A549 (cell line): ENCODE data around the gene KIAA0825. TPM values are rescaled to one million over a fixed set of nuclear protein-coding genes. Genes with fewer than 3 reads are reported as not detected.

Experiments used
- ATAC-seq, 2 experiments: fragments of 200-7000 bp in 1 of 2; fragments of >200 bp in 1 of 2; cut with Nextera tagmentation in 1 of 2; cut with Tn5 transposase in 1 of 2; 3 replicates each; pipeline versions ENCODE4 v1.8.0 to v1.9.1; 2018 to 2020; ENCODE audit warnings: mild to moderate bottlenecking in 1 of 2, moderate library complexity in 1 of 2
- CTCF ChIA-PET: fragments of 300-600 bp; sonication (Branson Sonifier 250); formaldehyde crosslinking; extraction: SDS; loops from one replicate; lab custom pipeline; 2021; ENCODE audit warnings: antibody characterized with exemption, inconsistent platforms; lab: Yijun Ruan, JAX
- POLR2A ChIA-PET: fragments of 350-600 bp; formaldehyde crosslinking; extraction: SDS; loops from one replicate; lab custom pipeline; 2021; ENCODE audit warnings: antibody characterized with exemption, inconsistent platforms; lab: Yijun Ruan, JAX
- DNase-seq, 2 experiments: peaks; one replicate each; pipeline versions ENCODE4 v3.0.0 to v3.0.0-alpha.2; 2011 to 2016; ENCODE audit warnings: low read depth in 1 of 2, low spot score in 1 of 2
- FAIRE-seq: peaks from 2 replicates; lab custom pipeline; 2011; peaks lifted over from hg19 to GRCh38; lab: Jason Lieb, UNC
- H3K27ac ChIP-seq, 2 experiments: fragments of >200 bp; sonication (Bioruptor Twin); formaldehyde crosslinking; 3 replicates each; pipeline ENCODE4 v1.5.1; 2016 to 2017
- H3K4me1 ChIP-seq: fragments of >200 bp; sonication (Bioruptor Twin); formaldehyde crosslinking; 3 replicates; pipeline ENCODE4 v1.6.1; 2016
- H3K4me2 ChIP-seq: fragments of >200 bp; sonication (Bioruptor Twin); formaldehyde crosslinking; 3 replicates; pipeline ENCODE4 v1.6.1; 2016
- H3K4me3 ChIP-seq: fragments of >200 bp; sonication (Bioruptor Twin); formaldehyde crosslinking; 3 replicates; pipeline ENCODE4 v1.5.1; 2016
- H3K9me3 ChIP-seq: fragments of >200 bp; sonication (Bioruptor Twin); formaldehyde crosslinking; 3 replicates; pipeline ENCODE4 v1.6.1; 2016
- BHLHE40 ChIP-seq: IDR thresholded peaks from 2 replicates; pipeline ENCODE4 v1.6.1; 2012; ENCODE audit warnings: low read depth, low read length, inconsistent platforms
- CBX2 ChIP-seq: fragments of 200-600 bp; sonication (generic); IDR thresholded peaks from 2 replicates; pipeline ENCODE4 v1.6.1; 2016; ENCODE audit warnings: low read depth, mild to moderate bottlenecking, borderline replicate concordance
- CBX8 ChIP-seq: fragments of 200-600 bp; sonication (generic); IDR thresholded peaks from 2 replicates; pipeline ENCODE4 v1.6.1; 2016
- CHD4 ChIP-seq: fragments of 200-600 bp; sonication (generic); IDR thresholded peaks from 2 replicates; pipeline ENCODE4 v1.6.1; 2016; ENCODE audit warnings: antibody characterized with exemption, mild to moderate bottlenecking, borderline replicate concordance
- CTCF ChIP-seq: fragments of >200 bp; sonication (Bioruptor Twin); formaldehyde crosslinking; IDR thresholded peaks from 3 replicates; pipeline ENCODE4 v1.5.1; 2016
- EHMT2 ChIP-seq: fragments of 200-600 bp; sonication (generic); IDR thresholded peaks from 2 replicates; pipeline ENCODE4 v1.6.1; 2016; ENCODE audit warnings: antibody characterized with exemption, low read depth, mild to moderate bottlenecking, moderate library complexity
- ELK1 ChIP-seq: fragments of 150-350 bp; IDR thresholded peaks from 2 replicates; pipeline ENCODE4 v1.6.1; 2014; ENCODE audit warnings: low read depth, mild to moderate bottlenecking, low read length
- EP300 ChIP-seq, 2 experiments: fragments of >200 bp; sonication (Bioruptor Twin); formaldehyde crosslinking; IDR thresholded peaks; 2 replicates in 1 of 2; 3 replicates in 1 of 2; pipeline ENCODE4 v1.6.1; 2016 to 2017
- ESRRA ChIP-seq: fragments of 150-350 bp; IDR thresholded peaks from 2 replicates; pipeline ENCODE4 v1.6.1; 2014; ENCODE audit warnings: mild to moderate bottlenecking, low read length, borderline replicate concordance
- FOSL2 ChIP-seq, 2 experiments: fragments of 450-650 bp in 1 of 2; fragments of >200 bp in 1 of 2; sonication (Bioruptor Twin) in 1 of 2; formaldehyde crosslinking; IDR thresholded peaks; 2 replicates each; pipeline versions ENCODE4 v1.5.0 to v1.6.1; 2016 to 2020; ENCODE audit warnings: mild to moderate bottlenecking in 1 of 2, moderate library complexity in 1 of 2
- FOXS1 ChIP-seq: fragments of 250-450 bp; sonication (Bioruptor Pico); IDR thresholded peaks from 2 replicates; pipeline ENCODE4 v1.5.0; 2020; ENCODE audit warnings: mild to moderate bottlenecking, moderate library complexity
- HEYL ChIP-seq: fragments of 250-450 bp; sonication (Bioruptor Pico); IDR thresholded peaks from 2 replicates; pipeline ENCODE4 v1.8.0; 2021; ENCODE audit warnings: mild to moderate bottlenecking, moderate library complexity
- JUNB ChIP-seq: fragments of >200 bp; sonication (Bioruptor Twin); formaldehyde crosslinking; IDR thresholded peaks from 2 replicates; pipeline ENCODE4 v1.6.1; 2016
- MAFK ChIP-seq: fragments of 450-650 bp; IDR thresholded peaks from 2 replicates; pipeline ENCODE4 v1.6.1; 2014; ENCODE audit not compliant: partially characterized antibody
- MAZ ChIP-seq: fragments of 150-350 bp; IDR thresholded peaks from 2 replicates; pipeline ENCODE4 v1.6.1; 2014; ENCODE audit warnings: antibody characterized with exemption, low read depth, low read length, borderline replicate concordance
- NPAS2 ChIP-seq: fragments of 250-450 bp; sonication (Bioruptor Pico); IDR thresholded peaks from 2 replicates; pipeline ENCODE4 v1.8.0; 2022; ENCODE audit warnings: mild to moderate bottlenecking, moderate library complexity, borderline replicate concordance
- PBX3 ChIP-seq: IDR thresholded peaks from 2 replicates; pipeline ENCODE4 v1.6.1; 2012
- PHF8 ChIP-seq: fragments of 200-600 bp; sonication (generic); IDR thresholded peaks from 2 replicates; pipeline ENCODE4 v1.6.1; 2016; ENCODE audit warnings: low read depth, mild to moderate bottlenecking, antibody characterized with exemption, moderate library complexity, borderline replicate concordance
- RAD21 ChIP-seq, 2 experiments: fragments of >200 bp in 1 of 2; sonication (Bioruptor Twin) in 1 of 2; formaldehyde crosslinking in 1 of 2; IDR thresholded peaks in 1 of 2; conservative IDR thresholded peaks in 1 of 2; 2 replicates in 1 of 2; 3 replicates in 1 of 2; pipeline ENCODE4 v1.6.1; 2012 to 2018; ENCODE audit warnings: inconsistent platforms in 1 of 2
- RARB ChIP-seq: fragments of 250-450 bp; sonication (Bioruptor Pico); IDR thresholded peaks from 2 replicates; pipeline ENCODE4 v1.8.0; 2021; ENCODE audit warnings: mild to moderate bottlenecking, moderate library complexity
- RCOR1 ChIP-seq: fragments of 150-350 bp; IDR thresholded peaks from 2 replicates; pipeline ENCODE4 v1.6.1; 2014; ENCODE audit warnings: antibody characterized with exemption, low read length, low read depth
- RFX5 ChIP-seq: fragments of 450-650 bp; IDR thresholded peaks from 2 replicates; pipeline ENCODE4 v1.7.1; 2014; ENCODE audit warnings: antibody characterized with exemption, mild to moderate bottlenecking, moderate library complexity
- RNF2 ChIP-seq: fragments of 200-600 bp; sonication (generic); IDR thresholded peaks from 2 replicates; pipeline ENCODE4 v1.6.1; 2016; ENCODE audit warnings: low read depth, mild to moderate bottlenecking, antibody characterized with exemption, moderate library complexity, borderline replicate concordance
- SMC3 ChIP-seq: fragments of >200 bp; sonication (Bioruptor Twin); formaldehyde crosslinking; IDR thresholded peaks from 3 replicates; pipeline ENCODE4 v1.6.1; 2018; ENCODE audit warnings: inconsistent platforms
- SREBF2 ChIP-seq: fragments of 450-650 bp; IDR thresholded peaks from 2 replicates; pipeline ENCODE4 v1.6.1; 2014; ENCODE audit warnings: mild to moderate bottlenecking, moderate library complexity
- TFCP2L1 ChIP-seq: fragments of 250-450 bp; sonication (Bioruptor Pico); IDR thresholded peaks from 2 replicates; pipeline ENCODE4 v1.5.0; 2021; ENCODE audit warnings: mild to moderate bottlenecking
- WGBS: methylation state at CpG from one replicate; pipeline ENCODE4 v1.1.6; 2017; ENCODE audit errors: missing lambda C conversion rate; 5-methylcytosine and 5-hydroxymethylcytosine counted together
- polyA plus RNA-seq, 4 experiments: library from polyadenylated mRNA; depleted of rRNA in 3 of 4; stranded (reverse); fragments of >200 nt; fragmentation: RNase III in 1 of 4; extraction: RNeasy Plus Mini Kit Qiagen cat#74134 plus additional on column Dnase treatment in 1 of 4; gene quantifications; 2 replicates in 3 of 4; 3 replicates in 1 of 4; pipeline ENCODE4 v1.2.3, GENCODE V29; 2011 to 2017

KIAA0825 gene
- polyA plus RNA-seq, 2 of the 4 experiments (the other 2 are of a cell fraction) = 0.57 to 0.80 TPM

GRCh38 chr5:94388773-94389514 is 229.5 kb downstream of the KIAA0825 start:
- FAIRE-seq (no peak), DNase-seq (no peak), ATAC-seq (no peak)
- 26% methylated on average over 3 of the region's 3 CpGs for WGBS
- ChIA-PET CTCF (no interaction called here), POLR2A (no interaction called here)
- Histone ChIP-seq H3K4me1 (no peaks in the 10 kb centered on the region), H3K4me2 (no peak overlapping the region), H3K4me3 (no peak overlapping the region), H3K9me3 (no peaks in the 10 kb centered on the region), H3K27ac (no peak overlapping the region)
- TF ChIP-seq CBX2 = no peak
- no peak for TF ChIP-seq PHF8
- no peak for TF ChIP-seq TFCP2L1
- no peak for TF ChIP-seq PBX3
- no peak for TF ChIP-seq FOXS1 (CRISPR knock-in tag)
- no peak for TF ChIP-seq SMC3
- TF ChIP-seq EHMT2 = no peak
- no peak for TF ChIP-seq RAD21 (conservative IDR thresholded peaks at IDR 0.05 in 1 of 2, IDR thresholded peaks at IDR 0.05 in 1 of 2)
- TF ChIP-seq CHD4 = no peak
- TF ChIP-seq RFX5 = no peak
- no peak for TF ChIP-seq JUNB
- no peak for TF ChIP-seq CTCF
- TF ChIP-seq SREBF2 = no peak
- TF ChIP-seq CBX8 = no peak
- TF ChIP-seq NPAS2 = no peak

- ATAC-seq = no peak
- Histone ChIP-seq H3K4me3 (no peak overlapping the region), H3K9me3 (no peaks in the 10 kb centered on the region), H3K27ac (no peak overlapping the region), H3K4me1 (no peaks in the 10 kb centered on the region), H3K4me2 (no peak overlapping the region)
- DNase-seq = no peak
- CTCF ChIA-PET = no interaction called here
- POLR2A ChIA-PET = no interaction called here
- no peak for TF ChIP-seq RNF2
- 6% methylated on average over 1 of the region's 1 CpG for WGBS
- no peak for FAIRE-seq
Observed at GRCh38 chr5:94385767-94386166, 232.6 kb downstream of the KIAA0825 start.

GRCh38 chr5:94378062-94378461 is 240.3 kb downstream of the KIAA0825 start:
- H3K27ac ChIP-seq = no peak overlapping the region
- H3K4me3 ChIP-seq = no peak overlapping the region
- no peaks in the 10 kb centered on the region for H3K4me1 ChIP-seq
- WGBS = 28% methylated on average over 1 of the region's 1 CpG
- CTCF ChIA-PET = no interaction called here
- H3K4me2 ChIP-seq = no peak overlapping the region
- TF ChIP-seq CBX2 = no peak
- TF ChIP-seq, all 56 proteins: peak for 0
- ATAC-seq (no peak), FAIRE-seq (peak; percentile 46), DNase-seq (no peak)
- H3K9me3 ChIP-seq = no peaks in the 10 kb centered on the region
- POLR2A ChIA-PET = no interaction called here

GRCh38 chr5:94376672-94377345 is 241.6 kb downstream of the KIAA0825 start:
- Histone ChIP-seq H3K4me2 (no peak overlapping the region), H3K4me3 (no peak overlapping the region), H3K9me3 (no peaks in the 10 kb centered on the region), H3K4me1 (no peaks in the 10 kb centered on the region), H3K27ac (no peak overlapping the region)
- 38% methylated on average over 4 of the region's 4 CpGs for WGBS
- no peak for ATAC-seq
- ChIA-PET CTCF (no interaction called here), POLR2A (no interaction called here)
- DNase-seq = no peak
- FAIRE-seq = no peak
- TF ChIP-seq FOSL2 (IDR thresholded peaks at IDR 0.05) (no peak), FOSL2 (CRISPR knock-in tag; IDR thresholded peaks at IDR 0.05) (no peak), ESRRA (no peak), MAZ (no peak), HEYL (CRISPR knock-in tag) (no peak), RNF2 (no peak), BHLHE40 (no peak), RARB (CRISPR knock-in tag) (no peak), MAFK (no peak), RCOR1 (no peak), ELK1 (no peak), EP300 (IDR thresholded peaks at IDR 0.05) (no peak)
